Pons (tissue), 1 donor: ENCODE results near the gene SERHL2.
A peak's percentile ranks its signal among the peaks of the same experiment; 100 is the strongest.
"Not testable (repeated sequence)": the region's sequence is repeated elsewhere in the genome, so short reads cannot be mapped to it uniquely, and the experiment has no call there.

ENCODE experiments used
- DNase-seq: peaks from one replicate; pipeline ENCODE4 v3.0.0-alpha.2; 2016; ENCODE audit warnings: low spot score

SERHL2 gene, protein sequence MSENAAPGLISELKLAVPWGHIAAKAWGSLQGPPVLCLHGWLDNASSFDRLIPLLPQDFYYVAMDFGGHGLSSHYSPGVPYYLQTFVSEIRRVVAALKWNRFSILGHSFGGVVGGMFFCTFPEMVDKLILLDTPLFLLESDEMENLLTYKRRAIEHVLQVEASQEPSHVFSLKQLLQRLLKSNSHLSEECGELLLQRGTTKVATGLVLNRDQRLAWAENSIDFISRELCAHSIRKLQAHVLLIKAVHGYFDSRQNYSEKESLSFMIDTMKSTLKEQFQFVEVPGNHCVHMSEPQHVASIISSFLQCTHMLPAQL

DNA sequence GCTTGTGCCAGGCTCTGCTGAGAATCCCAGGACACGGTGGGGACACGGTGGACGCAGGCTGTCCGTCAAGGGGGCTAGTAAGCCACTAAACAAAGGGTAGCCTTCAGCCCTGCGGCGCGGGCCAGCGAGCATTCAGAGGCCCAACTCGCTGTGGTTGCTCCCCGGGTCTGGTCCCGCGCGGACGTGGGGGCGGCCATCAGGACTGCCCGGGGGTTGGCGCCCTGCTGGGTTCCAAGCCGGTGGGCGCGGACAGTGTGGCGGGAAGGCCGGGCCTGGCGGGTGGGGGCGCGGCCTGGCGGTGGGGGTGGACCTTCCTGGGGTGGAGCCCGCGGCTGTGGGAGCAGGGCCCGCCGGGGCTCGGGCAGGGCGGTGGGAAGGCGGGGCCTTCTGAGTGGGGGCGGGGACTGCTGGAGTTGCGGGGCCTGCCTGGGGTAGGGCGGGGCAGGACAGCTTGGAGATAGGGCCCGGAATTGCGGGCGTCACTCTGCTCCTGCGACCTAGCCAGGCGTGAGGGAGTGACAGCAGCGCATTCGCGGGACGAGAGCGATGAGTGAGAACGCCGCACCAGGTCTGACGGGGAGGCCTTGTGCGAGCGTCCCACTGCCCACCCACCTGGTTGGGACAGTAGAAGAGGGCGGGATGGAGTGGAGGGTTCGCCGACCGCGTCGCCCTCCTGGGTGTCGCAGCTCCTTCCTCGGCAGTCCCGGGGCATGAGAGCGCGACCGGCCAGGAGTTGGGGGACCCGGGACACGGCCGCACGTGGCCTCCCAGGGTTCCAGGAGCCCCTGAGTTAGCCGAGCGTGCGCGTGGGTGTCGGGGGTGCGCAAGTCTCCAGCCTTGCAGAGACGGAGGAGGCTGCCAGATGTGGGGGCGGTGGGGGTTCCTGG, at the start of gene SERHL2:
Gene SERHL2 (plus strand): TSS at position 482 of the 887 bp plus-strand sequence. CDS start 65 bp downstream, at position 547.
- peak; percentile 57 for DNase-seq

DNA sequence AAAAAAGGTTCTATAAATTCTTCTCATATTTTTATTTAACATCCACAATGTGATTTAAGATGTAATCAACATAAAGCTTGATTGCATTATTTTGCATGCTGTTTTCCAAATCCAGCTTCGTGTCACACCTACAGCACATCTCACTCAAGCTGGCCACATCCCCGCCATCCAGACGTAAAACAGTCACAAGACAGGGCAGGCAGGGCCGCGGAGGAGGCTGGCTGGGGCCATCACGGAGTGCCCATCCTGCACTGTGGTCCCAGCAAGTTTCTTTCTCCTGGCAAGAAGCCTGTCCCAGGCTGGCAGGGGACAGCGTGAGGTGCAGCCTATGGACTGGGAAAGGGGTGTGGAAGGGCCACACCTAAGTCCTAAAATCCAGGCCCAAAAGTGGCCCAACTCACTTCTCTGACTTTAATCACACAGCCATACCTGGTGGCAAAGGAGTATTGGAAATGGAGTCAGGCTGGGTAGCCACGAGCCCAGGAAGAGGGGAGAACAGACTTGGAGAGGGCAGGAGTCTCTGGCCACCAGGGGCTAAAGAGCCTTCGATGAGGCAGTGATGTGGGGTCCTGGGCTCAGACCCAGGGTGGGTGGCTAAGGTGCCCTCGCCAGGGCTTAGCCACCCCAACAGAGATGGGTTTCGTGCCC, 45.3 kb upstream of the SERHL2 start:
- not testable (repeated sequence) for DNase-seq

- DNase-seq = not testable (repeated sequence)
Measured at GRCh38 chr22:42508975-42509364, 44.8 kb upstream of the SERHL2 start.

DNA sequence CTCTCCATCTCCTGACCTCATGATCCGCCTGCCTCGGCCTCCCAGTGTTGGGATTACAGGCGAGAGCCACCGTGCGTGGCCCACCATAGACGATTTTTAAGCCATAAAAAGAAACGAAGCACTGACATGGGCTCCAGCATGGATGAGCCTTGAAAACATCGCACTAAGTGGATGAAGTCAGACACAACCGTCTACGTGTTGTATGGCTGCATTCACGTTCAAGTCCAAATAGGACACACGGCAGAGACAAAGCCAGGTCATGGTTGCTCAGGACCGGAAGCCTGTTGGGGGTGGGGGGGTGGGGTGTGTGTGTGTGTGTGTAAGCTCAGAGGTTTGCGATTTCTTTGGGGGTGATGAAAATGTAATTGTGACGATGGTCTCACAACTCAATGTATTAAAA, 44.2 kb upstream of the SERHL2 start:
- DNase-seq = no peak

- no peak for DNase-seq
Measured at GRCh38 chr22:42511401-42511891, 42.3 kb upstream of the SERHL2 start.

DNA sequence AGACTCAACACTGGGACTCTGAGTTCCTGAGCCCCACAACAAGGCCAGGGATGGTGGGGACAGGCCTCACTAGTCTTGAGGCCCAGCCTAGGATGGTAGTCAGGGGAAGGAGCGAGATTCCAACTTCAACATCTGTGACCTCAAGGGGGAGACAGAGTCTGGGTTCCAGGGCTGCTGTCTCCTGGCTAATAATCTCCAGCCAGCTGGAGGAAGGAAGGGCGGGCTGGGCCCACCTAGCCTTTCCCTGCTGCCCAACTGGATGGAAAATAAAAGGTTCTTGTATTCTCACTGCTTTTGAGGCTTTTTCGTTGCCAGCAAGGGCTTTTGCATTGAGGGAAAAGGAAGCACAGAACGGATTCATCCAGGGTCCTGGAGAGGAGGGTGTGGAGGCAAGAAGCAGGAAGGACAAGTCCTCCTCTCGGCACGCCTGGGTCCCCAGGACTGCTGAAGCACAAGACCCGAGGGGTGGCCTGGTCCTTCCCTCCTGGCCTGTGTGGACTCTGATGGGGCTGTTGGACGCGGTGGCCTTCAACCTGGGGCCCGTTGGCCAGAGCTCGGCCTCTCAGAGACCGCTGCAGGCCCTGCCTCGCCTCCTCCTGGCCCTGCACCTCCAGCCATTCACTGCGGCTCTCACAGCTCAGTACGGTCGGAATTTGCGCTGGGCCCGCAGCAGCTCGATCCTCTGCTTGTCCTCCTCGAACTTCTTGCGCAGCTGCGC, 41.3 kb upstream of the SERHL2 start:
- peak; percentile 32 for DNase-seq

DNA sequence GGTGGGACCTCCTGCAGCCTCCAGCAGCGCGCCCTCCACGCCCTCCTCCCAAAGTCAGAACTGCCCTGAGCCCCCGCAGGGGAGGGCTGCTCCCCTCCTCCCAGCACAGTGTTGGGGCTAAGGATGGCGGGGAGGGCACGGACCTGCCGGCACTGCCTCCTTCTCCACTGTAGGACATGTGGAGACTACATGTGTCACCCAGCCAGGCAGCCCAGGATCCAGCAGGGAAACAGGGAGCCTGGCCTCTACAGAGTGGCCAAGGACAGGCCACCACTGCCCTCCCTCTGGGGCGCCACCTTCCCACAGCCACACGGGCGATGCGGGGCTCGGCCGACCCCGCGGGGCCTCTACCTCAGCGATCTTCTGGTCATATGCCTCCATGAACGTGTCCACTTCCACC, 39.4 kb upstream of the SERHL2 start:
- not testable (repeated sequence) for DNase-seq

DNA sequence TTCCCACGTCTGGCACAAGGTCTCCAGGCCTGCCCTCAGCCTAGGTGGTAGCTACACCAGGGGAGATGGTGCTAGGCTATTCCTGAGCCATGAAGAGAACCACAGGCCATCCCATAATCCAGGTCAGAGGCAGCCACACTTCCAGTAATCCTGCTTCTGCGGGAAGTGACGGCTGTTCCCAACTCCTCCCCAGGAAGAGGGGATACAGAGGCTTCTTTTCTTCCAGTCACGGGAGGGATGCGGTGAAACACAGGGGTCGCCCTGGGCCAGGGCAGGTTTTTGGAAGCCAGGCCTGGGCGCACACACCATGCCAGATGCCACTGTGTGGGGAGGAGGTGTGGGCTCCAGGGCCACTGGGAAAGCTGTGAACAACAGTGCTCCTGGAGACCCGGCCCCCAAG, 38.5 kb upstream of the SERHL2 start:
- not testable (repeated sequence) for DNase-seq

- no peak for DNase-seq
Measured at GRCh38 chr22:42515896-42516295, 37.9 kb upstream of the SERHL2 start.

- not testable (repeated sequence) for DNase-seq
Measured at GRCh38 chr22:42517103-42517502, 36.7 kb upstream of the SERHL2 start.

DNA sequence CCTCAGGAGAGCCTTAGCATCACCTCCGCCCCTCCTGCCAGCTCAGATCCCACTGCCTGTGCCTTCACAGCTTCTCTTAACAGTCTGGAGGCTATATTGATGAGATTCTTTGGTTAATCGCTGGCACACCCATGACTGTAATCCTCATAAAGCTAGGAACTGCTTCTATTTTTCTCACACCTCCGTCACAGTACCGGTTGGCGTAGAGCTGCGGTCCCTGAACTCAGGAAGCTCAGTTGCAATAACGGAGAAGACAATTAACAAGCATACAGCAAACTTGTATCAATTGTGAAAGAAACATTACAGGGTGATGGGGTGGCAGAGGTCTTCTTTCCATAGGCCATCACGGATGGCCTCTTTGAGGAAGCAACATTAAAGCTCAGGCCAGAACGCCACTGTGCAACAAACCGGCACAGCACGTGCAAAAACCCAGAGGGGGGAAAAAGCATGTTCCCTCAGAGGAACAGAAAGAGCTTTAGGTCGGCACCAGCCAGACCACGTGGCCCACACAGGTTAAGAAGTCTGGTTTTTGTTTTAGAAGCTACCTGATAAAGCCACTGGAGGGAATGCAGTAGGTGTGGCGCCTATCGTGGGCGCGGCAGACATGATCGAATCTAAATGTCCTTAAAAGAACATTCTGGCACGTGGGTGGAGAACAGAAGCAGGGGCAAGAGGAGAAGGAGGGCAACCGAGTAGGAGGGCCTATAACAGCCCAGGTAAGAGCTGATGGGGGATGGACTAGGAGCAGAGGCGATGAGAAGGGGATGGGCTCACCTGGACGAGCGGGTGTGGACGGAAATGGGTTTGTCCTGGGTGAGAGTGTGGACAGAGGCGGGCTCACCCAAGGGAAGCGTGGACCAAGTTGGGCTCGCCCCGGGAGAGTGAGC, 34.9 kb upstream of the SERHL2 start:
- not testable (repeated sequence) for DNase-seq

DNA sequence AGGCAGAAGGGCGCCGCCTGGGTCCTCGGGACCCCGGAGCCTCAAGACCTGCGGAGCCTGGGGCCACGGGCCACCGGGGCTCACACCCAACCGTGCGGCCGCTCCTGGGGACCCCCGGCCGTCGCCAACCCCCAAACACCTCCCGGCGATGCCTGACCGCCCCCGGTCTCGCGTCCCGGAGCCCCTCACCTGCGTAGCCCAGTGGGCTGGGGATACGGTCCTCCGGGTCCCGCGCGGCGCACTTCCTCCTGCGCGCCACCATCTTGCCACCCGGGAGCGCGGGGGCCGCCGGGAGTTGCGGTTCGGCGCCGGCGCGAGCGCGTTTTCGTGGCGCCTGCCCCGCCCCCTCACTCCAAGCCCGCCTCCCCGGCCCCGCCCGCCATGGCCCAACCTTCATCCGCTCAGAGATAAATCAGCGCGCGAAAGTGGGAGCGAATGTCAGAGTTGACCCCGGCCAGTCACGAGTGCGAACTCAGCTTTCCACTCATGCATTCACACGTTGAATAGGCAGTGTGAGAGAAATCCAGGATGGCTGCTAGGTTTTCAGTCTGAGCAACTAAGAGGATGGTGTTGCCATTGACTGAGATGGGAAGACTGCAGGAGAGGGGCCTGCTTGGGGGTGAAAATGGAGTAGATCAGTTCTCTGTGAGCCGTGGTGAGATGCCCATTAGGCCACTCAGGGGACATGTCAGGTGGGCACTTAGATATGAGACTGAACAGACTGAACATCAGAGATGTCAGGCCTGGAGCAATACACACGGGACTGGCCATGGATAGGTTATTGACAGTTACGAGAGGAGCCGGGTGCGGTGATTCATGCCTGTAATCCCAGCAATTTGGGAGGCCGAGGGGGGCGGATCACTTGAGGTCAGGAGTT, 34.0 kb upstream of the SERHL2 start, which contains the start of gene RRP7A:
Gene RRP7A (minus strand): TSS at position 272 of the 877 bp plus-strand sequence. CDS start 10 bp downstream, at position 262.
- peak; percentile 64 for DNase-seq

DNA sequence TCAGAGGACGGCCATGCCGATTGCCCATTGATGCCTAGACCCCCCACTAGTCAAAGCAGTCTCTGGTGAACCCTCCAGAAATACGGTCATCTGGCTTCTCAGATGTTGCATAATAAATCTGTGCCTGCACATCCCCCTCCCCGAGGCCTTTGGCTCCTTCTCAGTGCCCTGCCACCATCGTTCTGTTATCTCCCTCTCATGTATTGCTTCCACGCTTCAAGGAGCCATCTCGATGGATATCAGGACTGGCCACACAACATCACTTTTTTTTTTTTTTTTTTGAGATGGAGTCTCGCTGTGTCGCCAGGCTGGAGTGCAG, 32.6 kb upstream of the SERHL2 start:
- no peak for DNase-seq

- no peak for DNase-seq
Measured at GRCh38 chr22:42522546-42522945, 31.2 kb upstream of the SERHL2 start.

- DNase-seq = no peak
Measured at GRCh38 chr22:42528591-42529307, 25.0 kb upstream of the SERHL2 start.

DNA sequence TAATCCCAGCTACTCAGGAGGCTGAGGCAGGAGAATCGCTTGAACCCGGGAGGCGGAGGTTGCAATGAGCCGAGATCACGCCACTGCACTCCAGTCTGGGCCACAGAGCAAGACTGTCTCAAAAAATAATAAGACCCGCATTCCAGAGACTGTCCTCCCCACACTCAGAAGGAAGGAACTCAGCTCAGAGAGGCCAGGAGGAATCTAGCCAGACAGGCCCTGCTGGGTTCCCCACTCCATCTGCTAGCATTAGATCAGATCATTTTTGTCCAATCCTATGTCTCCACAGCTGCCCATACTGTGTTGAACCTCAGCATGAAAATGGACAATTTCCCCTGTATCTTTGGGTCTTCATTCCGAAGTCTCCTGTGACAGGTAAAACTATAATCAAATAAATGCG, 24.3 kb upstream of the SERHL2 start:
- DNase-seq = not testable (repeated sequence)

DNA sequence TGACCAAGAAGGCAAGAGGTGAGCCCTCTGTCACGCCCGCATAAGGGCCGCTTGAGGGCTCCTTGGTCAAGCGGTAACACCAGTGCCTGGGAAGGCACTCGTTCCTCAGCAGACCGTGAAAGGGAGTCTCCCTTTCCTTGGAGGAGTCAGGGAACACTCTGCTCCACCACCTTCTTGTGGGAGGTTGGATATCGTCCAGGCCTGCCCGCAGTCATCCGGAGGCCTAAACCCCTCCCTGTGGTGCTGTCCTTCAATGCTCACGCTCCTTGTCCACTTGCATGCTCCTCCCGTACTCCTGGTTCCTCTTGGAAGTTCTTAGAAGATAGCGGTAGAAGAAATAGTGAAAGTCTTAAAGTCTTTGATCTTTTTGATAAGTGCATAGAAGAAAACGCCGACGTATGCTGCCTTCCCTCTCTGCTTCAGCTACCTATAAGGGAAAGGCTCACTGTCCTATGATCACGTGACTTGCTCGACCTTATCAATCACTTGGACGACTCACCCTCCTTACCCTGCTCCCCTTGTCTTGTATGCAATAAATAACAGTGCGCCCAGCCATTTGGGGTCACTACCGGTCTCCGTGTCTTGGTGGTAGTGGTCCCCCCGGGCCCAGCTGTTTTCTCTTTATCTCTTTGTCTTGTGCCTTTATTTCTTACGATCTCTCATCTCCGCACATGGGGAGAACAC, 22.2 kb upstream of the SERHL2 start:
- DNase-seq = not testable (repeated sequence)

DNA sequence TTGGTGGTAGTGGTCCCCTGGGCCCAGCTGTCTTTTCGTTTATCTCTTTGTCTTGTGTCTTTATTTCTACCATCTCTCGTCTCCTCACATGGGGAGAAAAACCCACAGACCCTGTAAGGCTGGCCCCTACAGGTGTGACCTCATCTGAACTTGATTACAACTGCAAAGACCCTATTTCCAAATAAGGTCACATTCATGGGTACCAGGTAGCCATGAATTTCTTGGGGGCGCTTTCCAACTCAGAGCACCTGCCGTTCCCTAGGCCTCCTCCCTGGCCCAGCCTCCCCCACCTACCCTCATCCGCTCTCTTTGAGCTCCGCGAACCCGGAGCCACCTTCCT, 20.1 kb upstream of the SERHL2 start:
- no peak for DNase-seq
